Activated T-cell treated with anti-CD3 and anti-CD28 coated beads for 4 hours (primary cell): ENCODE measurements around the gene NDUFAF8.
A peak's percentile ranks its signal among the peaks of the same experiment; 100 is the strongest.

Experiments used
- DNase-seq: peaks from one replicate; pipeline ENCODE4 v3.0.0-alpha.2; 2020

The NDUFAF8 gene, protein sequence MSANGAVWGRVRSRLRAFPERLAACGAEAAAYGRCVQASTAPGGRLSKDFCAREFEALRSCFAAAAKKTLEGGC

DNA sequence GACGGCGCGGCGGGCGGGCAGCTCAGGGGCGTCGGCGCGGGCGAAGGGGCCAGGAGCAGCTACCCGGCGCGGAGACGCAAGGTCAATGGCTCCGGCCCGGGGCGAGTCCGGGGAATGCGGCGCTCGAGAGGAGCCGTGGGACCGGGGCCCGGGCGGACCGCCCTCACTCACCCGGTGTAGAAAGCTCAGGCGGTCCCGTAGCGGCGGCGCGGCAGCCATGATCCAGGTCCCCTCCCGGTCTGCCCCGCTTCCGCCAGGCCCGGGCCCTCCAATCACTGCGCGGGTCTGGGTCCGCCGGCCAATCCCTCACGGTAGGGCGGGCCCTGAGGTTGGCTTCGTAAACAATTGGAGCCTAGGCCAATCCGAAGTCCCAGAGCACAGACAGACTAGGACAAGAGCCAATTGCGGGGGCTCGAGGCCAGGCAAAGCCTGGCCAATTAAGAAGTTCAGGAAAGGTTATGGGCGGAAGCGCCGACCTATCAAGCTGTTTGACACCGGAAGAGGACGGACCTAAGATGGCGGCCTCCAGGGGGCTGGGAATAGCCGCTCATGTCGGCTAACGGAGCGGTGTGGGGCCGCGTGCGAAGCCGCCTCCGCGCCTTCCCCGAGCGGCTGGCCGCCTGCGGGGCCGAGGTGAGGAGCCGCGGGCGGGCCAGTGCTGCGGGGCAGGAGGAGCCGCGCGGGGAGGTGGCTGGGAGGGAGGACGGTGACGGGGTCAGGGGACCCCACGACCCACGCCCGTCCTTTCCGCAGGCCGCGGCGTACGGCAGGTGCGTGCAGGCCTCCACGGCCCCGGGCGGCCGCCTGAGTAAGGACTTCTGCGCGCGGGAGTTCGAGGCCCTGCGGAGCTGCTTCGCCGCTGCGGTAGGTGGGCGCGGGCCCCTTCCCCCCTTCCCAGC is at the start of gene NDUFAF8, which contains the start of gene TEPSIN:
Gene NDUFAF8 (plus strand): TSS at position 504 of the 899 bp plus-strand sequence. CDS start 46 bp downstream, at position 550.
Gene TEPSIN (minus strand): TSS at position 241 of the 899 bp plus-strand sequence. CDS start 22 bp downstream, at position 219.
- peak; percentile 86 for DNase-seq

DNA sequence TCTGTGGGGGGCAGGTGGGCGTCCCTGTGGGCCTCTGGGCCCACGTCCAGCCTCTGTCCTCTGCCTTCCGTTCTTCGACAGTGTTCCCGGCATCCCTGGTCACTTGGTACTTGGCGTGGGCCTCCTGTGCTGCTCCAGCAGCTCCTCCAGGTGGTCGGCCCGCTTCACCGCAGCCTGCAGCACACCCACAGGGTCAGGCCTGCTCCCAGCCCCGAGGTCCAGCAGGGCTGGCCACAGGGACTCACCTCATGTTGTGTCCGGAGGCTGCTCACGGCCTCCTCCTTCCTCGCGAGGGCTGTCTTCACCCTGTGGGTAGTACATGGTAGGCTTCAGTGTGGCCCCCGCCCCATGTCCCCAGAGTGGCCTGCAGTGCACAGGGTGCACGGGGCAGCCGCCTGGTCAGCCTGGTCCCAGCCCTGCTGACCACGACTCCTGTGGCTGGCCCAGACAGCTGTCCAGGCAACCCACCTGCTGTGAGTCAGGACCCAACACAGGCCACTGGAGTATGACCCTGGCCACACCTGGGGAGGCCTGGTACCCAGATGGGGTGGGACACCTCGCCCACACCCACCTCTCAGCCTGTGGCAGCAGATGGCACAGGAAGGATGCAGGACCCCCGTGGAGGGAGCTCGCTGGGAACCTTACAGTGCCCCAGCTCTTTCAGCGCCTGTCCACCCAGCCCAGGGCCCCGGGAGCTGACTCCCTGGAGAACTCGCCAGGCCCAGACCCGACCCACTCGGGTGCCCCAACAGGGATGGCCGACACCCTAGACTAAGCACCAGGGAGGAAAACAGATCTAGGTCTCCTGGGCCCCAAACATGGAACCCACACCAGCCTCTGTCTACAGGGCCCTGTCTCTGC is 49.2 kb upstream of the NDUFAF8 start:
- no peak for DNase-seq

DNA sequence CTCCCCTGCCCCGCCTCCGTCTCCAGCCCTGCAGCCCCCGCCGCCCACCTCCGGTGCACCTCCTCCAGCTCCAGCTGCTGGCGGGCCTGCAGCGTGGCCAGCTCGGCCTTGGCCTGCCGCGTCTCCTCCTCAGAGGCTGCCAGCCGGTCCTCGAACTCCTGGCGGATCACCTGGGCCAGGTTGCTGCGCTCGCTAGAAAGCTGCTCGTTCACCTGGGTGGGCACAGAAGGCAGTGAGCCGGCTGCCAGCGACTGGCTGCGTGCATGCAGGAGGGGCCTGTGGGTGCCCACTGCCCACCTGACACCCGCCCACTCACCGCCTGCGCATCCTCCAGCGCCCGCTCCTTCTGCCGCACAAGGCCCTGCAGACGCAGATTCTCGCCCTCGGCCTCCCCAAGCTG is 48.5 kb upstream of the NDUFAF8 start:
- no peak for DNase-seq

DNA sequence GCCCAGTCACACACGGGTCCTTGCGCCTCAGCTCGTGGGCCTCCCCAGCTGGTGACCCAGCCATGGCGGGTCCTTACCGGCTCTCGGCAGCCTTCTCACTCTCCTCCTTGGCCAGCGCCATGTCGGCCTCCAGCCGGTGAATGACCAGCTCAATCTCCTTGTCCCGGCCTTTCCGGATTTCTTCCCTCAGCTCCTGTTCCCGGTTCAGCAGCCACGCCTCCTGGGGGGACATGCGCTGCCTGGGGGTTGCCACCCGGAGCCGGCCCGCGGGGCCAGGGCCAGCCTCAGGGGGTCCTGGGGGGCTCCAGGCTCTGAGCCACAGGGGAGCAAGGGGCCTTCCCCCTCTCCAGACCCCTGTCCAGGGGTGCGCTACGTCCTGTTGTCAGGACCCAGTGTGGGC is 48.0 kb upstream of the NDUFAF8 start:
- no peak for DNase-seq

DNA sequence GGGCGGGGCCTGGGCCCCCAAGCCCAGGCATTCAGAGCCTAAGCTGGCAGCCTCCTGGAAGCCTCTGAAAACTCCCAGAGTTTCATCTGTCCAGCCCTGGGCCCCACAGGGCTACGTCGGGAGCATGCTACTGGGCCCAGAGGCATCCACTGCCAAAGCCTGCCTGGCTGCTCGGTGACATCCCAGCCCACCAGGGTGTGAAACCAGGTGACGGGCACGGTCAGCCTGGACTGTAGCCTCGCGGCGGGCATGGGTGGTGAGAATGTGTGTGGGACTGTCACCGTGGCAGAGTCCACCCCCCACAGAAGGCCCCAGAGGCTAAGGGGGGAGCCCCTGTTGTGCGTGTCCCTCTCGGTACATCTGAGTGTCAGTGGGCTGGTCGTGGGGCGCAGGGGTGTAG is 47.5 kb upstream of the NDUFAF8 start:
- no peak for DNase-seq

DNA sequence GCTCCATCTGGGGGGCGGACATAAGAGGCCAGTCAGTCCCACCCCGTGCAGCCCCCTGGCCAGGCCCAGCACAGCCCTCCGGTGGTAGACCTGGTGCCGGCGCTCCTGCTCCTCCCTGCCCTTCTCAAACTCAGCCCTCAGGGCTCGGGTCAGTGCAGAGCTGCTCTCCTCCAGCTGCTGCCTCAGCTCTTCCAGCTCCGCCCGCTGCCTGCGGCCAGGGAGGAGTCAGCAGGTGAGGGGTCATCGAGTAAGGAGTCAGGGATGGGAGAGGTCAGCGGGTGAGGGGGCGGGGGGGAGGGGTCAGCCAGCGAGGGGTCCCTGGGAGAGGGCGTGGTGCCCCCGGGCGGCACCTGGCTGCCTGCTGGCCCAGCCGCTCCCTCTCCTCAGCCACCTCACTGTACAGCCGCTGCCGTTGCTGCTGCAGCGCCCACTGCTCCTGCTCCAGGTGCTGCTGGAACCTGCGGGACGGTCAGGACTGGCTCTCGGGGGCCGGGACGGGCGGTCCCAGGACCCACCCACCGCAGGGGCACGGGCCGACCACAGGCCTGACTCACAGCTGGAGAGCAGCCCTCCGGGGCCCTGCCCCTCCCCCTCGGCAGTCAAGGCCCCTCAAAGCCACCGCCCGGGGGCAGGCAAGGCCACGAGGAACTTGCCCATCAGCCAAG is 46.6 kb upstream of the NDUFAF8 start:
- no peak for DNase-seq

DNA sequence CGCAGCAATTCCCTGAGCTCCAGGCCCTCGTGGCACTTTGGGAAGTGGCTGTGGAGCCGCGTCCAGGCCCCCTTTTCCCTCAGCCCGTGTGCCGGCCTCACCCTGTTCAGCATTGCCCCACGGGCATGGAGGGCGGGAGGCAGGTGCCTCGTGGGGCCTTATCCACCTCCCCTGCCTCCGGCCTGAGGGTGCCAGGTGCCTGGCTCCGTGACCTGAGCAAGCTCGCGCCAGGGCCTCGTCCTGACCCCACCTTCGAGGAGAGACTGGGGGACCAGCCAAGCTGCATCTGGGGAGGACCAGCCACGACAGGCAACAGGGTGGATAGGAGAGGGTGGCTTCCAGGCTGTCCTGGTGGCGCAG is 46.1 kb upstream of the NDUFAF8 start:
- no peak for DNase-seq

DNA sequence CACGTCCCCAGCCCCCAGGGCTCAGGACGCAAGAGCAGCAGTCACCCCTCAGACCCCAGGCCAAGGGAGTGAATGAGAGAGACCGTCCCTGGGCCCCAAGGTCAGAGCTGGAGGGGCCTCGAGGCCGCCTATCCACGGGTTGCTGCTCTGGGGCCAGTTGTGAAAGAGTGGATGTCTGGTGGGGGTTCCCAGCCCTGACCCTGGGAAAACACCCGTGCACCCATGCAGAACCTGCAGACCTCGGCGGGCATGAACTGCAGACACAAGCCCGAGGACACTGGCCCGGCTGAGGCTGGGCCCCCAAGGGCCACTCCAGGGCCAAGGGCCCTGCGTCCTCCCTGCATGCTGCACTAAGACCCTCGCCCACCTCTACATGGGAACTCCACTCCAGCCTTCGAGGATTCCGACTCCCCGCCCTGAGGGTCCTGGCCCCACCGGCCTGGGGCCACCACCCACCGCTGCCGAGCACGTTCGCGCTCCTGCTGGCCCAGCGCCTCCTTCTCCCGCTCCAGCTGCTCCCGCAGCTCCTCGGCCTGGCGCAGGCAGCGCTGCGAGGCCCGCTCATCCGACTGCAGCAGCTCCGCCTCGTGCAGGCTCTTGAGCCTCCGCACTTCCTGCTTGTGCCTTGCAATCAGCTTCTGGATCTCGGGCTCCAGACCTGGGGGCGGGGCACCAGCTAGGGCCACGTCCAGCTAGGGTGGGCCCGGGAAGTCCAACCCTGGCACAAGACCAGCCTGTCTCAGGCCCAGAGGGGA is 45.5 kb upstream of the NDUFAF8 start:
- DNase-seq: no peak

DNA sequence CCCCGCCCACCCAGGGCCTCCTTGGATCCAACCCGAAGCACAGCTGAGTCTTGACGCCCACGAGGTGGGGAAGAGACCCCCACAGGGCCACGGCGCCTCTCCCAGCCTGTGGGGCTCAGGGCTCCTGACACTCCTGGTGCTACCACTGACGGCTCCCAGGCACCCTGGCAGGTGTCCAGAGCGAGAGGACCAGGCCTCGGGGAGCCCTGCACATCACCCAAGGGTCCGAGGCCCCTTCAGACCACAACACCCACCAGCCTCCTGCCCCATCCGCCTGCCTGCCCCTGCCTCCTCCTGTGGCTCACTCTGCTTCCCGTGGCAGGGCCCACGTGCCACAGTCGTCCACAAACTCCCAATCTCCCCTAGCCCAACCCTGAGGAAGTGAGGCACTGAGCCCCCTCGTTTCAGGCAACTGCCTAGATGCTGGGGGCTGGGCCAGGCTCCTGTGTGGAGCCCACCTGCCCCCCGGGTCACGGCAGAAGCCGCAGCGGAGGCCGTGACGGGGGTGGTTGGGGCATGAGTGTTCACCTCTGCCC is 44.8 kb upstream of the NDUFAF8 start:
- DNase-seq: no peak

DNA sequence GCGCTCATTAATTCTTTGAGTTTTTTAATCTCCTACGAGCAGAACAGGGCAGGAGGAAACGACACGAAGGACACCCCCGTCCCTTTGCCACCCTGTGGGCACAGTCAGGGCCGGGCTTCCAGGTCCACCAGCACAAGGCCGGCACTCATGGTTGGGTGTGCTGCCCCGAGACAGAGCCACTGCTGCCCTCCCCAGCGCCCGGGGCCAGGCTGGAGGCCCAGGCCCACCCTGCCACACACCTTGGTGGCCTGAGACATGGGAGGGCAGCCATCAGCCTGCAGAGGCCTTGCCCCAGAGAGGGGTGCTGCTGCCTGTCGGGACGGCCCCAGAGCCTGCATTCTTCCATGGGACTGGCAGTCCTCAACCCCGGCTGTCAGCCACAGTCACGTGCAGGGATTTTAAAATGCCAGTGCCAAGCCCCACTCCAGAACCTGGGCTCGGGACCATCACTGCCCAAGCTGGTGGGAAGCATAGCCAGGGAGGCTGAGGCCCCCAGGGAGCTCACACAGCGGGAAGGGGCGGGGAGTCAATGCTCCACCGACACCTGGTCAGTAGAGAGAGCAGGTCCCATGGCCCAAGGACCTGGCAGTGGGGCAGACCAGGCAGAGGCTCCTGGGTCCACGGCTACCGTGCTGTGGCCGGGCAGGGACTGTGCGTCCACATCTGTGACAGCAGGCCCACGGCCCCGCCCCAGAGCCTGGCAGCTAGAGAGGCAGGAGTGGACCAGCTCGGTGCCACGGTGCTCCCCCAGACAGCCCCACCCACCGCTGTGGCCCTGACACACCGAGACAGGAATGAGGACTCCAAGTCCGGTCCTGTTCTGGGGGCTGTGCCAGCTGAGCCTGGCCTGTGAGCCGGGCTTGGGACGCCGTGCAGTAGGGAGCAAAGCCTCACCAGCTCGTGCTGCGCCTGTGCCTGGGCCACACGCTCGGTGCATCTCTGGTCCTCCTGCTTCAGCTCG is 43.9 kb upstream of the NDUFAF8 start:
- no peak for DNase-seq

DNA sequence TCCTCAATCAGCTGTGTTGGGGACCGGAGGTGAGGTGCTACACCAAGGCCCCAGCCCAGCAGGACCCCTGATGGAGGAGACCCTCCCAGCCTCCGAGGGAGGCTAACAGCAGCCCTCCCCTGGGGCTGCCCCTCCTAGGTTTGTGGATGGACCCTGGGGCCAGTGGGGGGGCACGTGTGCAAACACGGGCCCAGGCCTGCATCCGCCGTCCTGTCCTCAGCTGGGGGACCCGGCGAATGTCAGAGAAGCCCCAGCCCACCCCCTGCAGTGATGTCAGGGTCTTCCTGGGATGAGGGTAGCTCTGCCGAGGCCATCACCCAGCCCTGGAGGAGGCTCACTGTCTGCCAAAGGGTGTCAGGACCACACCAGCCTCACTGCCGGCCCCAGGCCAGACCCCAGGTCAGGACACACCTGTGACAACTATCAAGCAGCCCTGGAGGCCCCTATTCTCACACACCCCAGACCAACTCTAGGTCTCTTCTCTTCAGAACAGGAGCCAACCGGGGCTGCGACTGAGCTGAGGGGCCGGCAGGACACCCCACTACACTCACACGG is 43.1 kb upstream of the NDUFAF8 start:
- DNase-seq: no peak

DNA sequence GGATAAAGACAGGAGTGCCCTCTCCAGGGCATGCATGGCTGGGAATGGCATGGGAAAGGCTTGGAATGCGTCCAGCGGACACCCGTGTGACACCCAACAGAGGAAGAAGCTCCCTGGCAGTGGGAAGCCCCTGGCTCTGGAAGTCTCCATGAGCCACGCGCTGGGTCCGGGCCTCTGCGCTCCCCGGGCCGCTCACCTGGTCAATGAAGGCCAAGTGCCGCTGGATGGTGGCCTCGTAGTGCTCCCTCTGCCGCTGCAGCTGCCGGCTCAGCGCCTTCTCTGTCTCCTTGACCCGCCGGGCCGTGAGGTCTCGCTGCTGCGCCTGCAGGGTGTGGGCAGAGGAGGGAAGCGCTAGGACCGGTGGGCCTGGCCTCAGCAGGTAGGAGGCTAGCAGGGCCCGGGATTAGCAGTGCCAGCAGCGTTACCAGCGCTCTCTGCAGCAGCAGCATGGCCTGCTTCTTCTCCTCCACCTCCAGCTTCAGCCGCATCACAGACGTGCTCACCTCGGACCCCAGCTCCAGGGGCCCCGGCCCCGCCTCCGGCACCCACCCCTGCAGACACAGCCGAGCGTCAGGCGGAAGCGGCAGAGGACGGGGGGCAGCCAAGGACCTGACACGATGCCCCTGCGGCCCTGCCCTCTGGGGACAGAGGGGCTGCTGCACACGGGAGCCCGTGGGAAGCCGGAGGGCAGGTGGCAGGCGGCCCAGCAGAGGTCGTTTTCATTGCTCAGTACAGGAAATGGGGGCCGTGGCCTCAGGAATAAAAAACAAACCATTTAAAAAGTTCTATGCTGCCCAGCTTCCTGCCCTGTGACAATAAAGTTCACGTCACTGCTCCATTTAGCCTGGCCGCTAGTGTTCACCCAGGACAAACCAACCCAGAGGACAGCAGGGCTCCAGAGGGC is 42.4 kb upstream of the NDUFAF8 start:
- DNase-seq: no peak

DNA sequence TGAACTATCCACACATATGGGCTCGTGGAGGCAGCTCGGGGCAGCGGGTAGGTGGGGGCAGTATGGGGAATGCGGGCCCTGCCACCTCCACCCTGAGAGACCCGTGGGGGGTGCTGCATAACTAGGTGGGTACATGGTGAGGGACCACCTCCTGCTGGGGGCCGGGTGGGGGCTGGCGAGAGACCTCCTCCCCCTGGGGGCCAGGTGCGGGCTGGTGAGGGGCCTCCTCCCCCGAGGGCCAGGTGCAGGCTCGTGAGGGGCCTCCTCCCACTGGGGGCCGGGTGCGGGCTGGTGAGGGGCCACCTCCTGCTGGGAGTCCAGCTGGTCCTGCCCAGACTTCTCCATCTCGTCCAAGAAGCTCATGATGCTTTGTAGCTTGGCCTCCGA is 41.7 kb upstream of the NDUFAF8 start:
- no peak for DNase-seq

DNA sequence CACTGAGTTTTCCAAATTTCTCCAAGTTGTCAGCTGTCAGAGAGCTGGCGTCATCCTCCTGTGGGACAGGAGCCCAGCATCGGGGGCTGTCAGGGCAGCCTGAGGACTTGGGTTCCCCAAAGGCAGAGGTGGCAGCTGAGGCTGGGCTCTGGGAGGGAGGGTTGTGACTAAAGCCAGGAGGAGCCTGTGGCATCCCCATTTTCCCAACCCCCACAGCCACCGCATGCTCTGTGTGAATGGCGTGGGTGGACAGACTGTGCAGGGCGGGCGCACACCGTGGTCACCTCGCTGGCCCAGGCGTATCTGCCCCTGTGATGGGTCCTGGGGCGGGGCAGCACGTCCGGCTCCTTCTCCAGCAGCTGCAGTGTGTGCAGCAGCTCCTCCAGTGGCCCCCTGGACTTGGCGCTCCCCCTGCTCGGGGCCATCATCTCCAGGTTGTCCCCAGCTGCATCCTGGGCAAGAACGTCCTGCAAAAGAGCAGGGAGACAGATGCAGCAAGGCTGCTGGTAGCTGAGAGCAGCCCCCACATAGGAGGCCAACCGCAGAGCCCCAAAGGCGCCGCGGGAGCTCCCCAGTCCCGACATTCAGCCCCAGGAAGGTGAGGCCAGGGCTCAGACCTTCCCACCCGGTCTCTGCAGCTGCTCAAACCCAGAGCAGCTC is 41.2 kb upstream of the NDUFAF8 start:
- no peak for DNase-seq

DNA sequence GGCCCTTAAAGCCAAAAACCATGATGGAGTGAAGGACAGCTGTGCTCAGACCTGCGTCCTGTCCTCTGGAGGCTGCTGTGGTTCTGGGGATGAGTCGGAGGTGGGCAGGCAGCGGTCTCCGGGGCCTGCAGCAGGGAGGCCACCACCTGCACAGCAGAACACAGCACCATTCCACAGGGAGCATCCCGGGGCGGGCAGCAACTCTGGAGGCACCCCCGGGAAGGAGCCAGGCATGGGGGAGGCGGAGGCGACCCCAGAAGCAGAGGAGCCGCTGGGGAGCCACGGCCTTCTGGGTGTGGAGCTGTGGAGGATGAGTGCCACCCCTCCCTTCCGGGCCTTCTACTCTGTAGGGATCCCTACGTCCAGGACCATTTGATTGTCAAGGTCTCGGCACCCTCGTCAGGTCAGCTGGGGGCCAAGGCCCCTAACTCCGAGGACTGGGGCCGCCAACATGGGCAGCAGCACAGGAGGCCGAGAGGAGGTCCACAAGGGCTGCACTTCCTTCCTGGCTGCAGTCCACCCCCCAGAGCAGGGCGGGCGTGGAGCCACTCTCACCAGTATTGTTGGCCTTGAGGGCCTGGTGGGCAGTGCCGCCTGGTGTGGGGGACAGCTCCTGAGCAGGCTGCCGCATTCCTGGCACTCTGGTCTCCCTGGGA is 40.2 kb upstream of the NDUFAF8 start:
- no peak for DNase-seq

DNA sequence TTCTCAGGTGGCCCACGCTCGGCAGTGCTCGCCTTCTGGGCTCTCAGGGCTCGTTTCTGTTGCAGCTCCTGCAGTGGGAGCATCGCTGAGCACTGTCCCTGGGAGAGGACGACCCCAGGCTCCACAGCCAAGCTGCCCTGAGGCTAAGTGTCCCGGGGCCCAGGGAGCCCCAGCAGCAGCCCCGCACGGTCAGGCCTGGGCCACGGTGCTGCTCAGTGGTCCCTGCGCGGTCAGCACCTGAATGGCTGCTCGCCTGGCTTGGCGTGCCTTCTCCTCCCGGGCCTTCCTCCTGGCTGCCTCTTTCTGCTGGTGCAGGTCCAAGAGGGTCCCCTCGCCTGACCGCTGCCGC is 39.7 kb upstream of the NDUFAF8 start:
- no peak for DNase-seq

DNA sequence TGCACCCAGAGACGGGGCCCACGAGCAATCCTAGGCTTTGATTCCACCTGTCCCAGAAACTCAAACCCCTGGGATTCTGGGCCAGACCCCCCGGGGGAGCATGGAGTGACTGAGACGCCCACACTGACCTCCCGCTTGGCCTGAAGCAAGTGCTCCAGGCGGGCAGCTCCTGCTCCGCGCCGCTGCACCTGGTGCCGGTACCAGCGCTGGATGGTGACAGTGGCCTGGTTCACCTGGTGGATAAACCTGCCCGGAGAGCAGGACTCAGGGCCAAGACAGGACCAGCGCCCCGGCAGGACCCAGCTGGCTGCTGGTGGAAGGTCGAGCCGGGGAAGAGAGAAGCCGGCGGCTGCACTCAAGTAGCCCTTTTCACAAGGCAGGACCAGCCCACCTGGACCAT is 38.9 kb upstream of the NDUFAF8 start:
- no peak for DNase-seq
